GM19467 (cell line): Measurements from ENCODE around the gene SMG6.
"Not testable (repeated sequence)": the region's sequence is repeated elsewhere in the genome, so short reads cannot be mapped to it uniquely, and the experiment has no call there.

Experiments
- ATAC-seq: cut with Tn5 transposase; IDR thresholded peaks from one replicate; pipeline ENCODE4 v1.9.1; 2021; ENCODE audit warnings: mild to moderate bottlenecking, moderate library complexity; ENCODE audit not compliant: unreplicated experiment

Gene SMG6

GRCh38 chr17:2264067-2264860 is 39.3 kb downstream of the SMG6 start:
- ATAC-seq = no peak

GRCh38 chr17:2263183-2264066 is 40.2 kb downstream of the SMG6 start:
- no peak for ATAC-seq

GRCh38 chr17:2262135-2262587 is 41.4 kb downstream of the SMG6 start:
- ATAC-seq = no peak

- peak; percentile 62 for ATAC-seq
These were observed 43.6 kb downstream of the SMG6 start for GRCh38 chr17:2259769-2260536.

GRCh38 chr17:2258830-2259229 is 44.8 kb downstream of the SMG6 start:
- not testable (repeated sequence) for ATAC-seq

GRCh38 chr17:2253768-2254406 is 49.7 kb downstream of the SMG6 start:
- peak; percentile 73 for ATAC-seq

GRCh38 chr17:2253362-2253761 is 50.2 kb downstream of the SMG6 start:
- ATAC-seq = no peak

- ATAC-seq = no peak
These were observed 52.5 kb downstream of the SMG6 start for GRCh38 chr17:2251098-2251497.

- no peak for ATAC-seq
These were observed 53.2 kb downstream of the SMG6 start for GRCh38 chr17:2250140-2251095.

GRCh38 chr17:2247005-2247404 is 56.6 kb downstream of the SMG6 start:
- no peak for ATAC-seq

GRCh38 chr17:2244545-2245525 is 58.8 kb downstream of the SMG6 start:
- ATAC-seq = no peak

- no peak for ATAC-seq
These were observed 59.6 kb downstream of the SMG6 start for GRCh38 chr17:2243953-2244352.

GRCh38 chr17:2241823-2242222 is 61.8 kb downstream of the SMG6 start:
- ATAC-seq = no peak

- no peak for ATAC-seq
These were observed 63.0 kb downstream of the SMG6 start for GRCh38 chr17:2240541-2240940.

GRCh38 chr17:2239882-2240430 is 63.6 kb downstream of the SMG6 start:
- ATAC-seq = peak; percentile 55

- ATAC-seq = no peak
These were observed 64.4 kb downstream of the SMG6 start for GRCh38 chr17:2239170-2239551.

- peak; percentile 48 for ATAC-seq
These were observed 65.0 kb downstream of the SMG6 start for GRCh38 chr17:2238432-2239169.
